Measurements from ENCODE around the gene BEGAIN. TPM values are rescaled to one million over a fixed set of nuclear protein-coding genes. Genes with fewer than 3 reads are reported as not detected.

Gene BEGAIN
- total and polyA plus RNA-seq, 2 donors (not counting 3 experiments of a cell fraction or from before 2014, with no cell fraction given), result 0.49 TPM; not detected in 1

DNA sequence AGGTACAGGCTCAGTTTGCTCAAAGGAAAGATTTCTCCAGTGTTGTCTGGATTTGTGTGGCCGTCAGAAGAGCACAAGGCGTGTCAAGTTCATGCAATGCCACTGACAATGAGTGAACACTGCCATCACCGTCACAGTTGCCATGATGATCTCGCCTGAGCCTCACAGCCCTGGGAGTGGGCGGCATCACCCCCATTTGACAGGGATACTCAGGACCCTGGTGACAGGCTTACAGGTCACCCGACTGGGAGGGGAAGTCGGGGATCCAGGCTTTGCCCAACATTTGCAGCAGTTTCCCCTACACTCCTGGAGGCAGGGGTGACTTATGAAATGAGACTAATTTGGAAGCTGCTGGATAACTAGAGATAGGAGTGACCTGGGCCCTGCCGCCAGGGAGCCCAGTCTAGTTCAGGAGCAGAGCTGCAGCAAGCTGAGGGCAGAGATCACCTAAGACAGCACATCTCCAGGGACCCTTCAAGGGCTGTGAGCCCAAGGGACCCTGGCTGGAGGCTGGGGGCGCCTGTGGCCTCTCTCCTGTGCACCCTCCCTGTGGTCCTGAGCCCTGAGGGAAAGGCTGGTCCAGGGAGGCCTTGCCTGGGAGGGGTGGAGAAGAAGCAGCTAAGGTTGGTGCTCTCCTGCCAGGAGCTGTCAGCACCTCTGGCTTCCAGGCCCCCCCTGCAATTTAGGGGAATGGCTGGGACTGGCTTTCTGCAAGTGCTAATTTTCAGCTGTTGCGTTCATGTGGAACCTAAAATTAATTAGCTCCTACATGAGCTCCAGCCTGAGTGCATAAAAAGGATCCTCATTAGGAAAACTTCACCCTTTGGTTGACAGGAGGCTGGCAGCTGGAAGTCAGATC lies 32.4 kb upstream of the BEGAIN start:
- no peaks in the 10 kb centered on the region for H3K36me3 ChIP-seq (ENCODE audit: control insufficient read depth in 2 of 2, extremely low read depth in 1 of 2, insufficient read depth in 2 of 2, low read length in 2 of 2)
- no peak overlapping the region for H2AFZ ChIP-seq (ENCODE audit: low read depth, low read length)
- DNase-seq (ENCODE audit: low read depth, low spot score) (no peak), FAIRE-seq (no peak)
- dilution Hi-C loops (cut with MboI; ENCODE audit: extremely low pct_ligation_motif_present, low sequenced_read_pairs), result no loop called here
- H3K9me3 ChIP-seq (replicated peaks; ENCODE audit: control insufficient read depth, insufficient read depth, low read length), result no peaks in the 10 kb centered on the region
- no peak overlapping the region for H3K27ac ChIP-seq (ENCODE audit: insufficient read depth, low read depth, low read length)
- BruUV-seq (replicated peaks), result no TSS peak
- no peaks in the 10 kb centered on the region for H3K9me1 ChIP-seq (replicated peaks; ENCODE audit: control insufficient read depth, extremely low read depth, insufficient read depth, low read length)
- H4K20me1 ChIP-seq (replicated peaks; ENCODE audit: control insufficient read depth, extremely low read depth, insufficient read depth, low read length), result no peaks in the 10 kb centered on the region
- no peak overlapping the region for H3K4me3 ChIP-seq (replicated peaks in 1 of 3; ENCODE audit: insufficient read depth in 1 of 3, low read depth in 1 of 3, low read length in 3 of 3)
- H3K79me2 ChIP-seq (ENCODE audit: control insufficient read depth, insufficient read depth, low read length), result no peaks in the 10 kb centered on the region
- H3K27me3 ChIP-seq (ENCODE audit: control insufficient read depth in 2 of 2, insufficient read depth in 2 of 2, low read length in 2 of 2), result peaks cover 14 to 19% of the 10 kb centered on the region in 2 experiments
- H3K4me2 ChIP-seq (ENCODE audit: insufficient read depth, low read length), result no peak overlapping the region
- no peaks in the 10 kb centered on the region for H3K4me1 ChIP-seq (ENCODE audit: control insufficient read depth, extremely low read depth, insufficient read depth, low read length)
- ChIA-PET CTCF (interaction anchor here (0.9 kb wide), 2 partner anchors 26 kb away, joined by 3 to 4 read pairs; no protein-coding TSS in a partner anchor), POLR2A (no interaction called here)
- H3K9ac ChIP-seq (replicated peaks; ENCODE audit: extremely low read depth, insufficient read depth, low read length), result no peak overlapping the region
- TF ChIP-seq POLR2A (IDR thresholded peaks at IDR 0.05; ENCODE audit: low read depth, low read length), result no peak
- TF ChIP-seq JUN (IDR thresholded peaks at IDR 0.05; ENCODE audit: borderline replicate concordance, insufficient read depth, insufficient read length, low read depth), result no peak
- TF ChIP-seq FOS (IDR thresholded peaks at IDR 0.05; ENCODE audit: borderline replicate concordance, insufficient read depth, low read length), result no peak
- TF ChIP-seq, protein P1, sequence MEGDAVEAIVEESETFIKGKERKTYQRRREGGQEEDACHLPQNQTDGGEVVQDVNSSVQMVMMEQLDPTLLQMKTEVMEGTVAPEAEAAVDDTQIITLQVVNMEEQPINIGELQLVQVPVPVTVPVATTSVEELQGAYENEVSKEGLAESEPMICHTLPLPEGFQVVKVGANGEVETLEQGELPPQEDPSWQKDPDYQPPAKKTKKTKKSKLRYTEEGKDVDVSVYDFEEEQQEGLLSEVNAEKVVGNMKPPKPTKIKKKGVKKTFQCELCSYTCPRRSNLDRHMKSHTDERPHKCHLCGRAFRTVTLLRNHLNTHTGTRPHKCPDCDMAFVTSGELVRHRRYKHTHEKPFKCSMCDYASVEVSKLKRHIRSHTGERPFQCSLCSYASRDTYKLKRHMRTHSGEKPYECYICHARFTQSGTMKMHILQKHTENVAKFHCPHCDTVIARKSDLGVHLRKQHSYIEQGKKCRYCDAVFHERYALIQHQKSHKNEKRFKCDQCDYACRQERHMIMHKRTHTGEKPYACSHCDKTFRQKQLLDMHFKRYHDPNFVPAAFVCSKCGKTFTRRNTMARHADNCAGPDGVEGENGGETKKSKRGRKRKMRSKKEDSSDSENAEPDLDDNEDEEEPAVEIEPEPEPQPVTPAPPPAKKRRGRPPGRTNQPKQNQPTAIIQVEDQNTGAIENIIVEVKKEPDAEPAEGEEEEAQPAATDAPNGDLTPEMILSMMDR (IDR thresholded peaks at IDR 0.05; ENCODE audit: extremely low read depth in 1 of 2, insufficient read depth in 1 of 2, low read depth in 1 of 2, low read length in 2 of 2), result no peak
- no peak for TF ChIP-seq GATA2 (IDR thresholded peaks at IDR 0.05; ENCODE audit: insufficient read depth, insufficient read length, low read depth, low read length)
- TF ChIP-seq POLR2AphosphoS5 (IDR thresholded peaks at IDR 0.05; ENCODE audit: insufficient read depth, low read depth, low read length), result no peak
- TF ChIP-seq MAX (IDR thresholded peaks at IDR 0.05; ENCODE audit: insufficient read depth, insufficient read length), result no peak
- TF ChIP-seq EZH2 (IDR thresholded peaks at IDR 0.05; ENCODE audit: borderline replicate concordance, low read depth, low read length, severe bottlenecking), result no peak
- no peak for TF ChIP-seq MYC (IDR thresholded peaks at IDR 0.05; ENCODE audit: low read depth, low read length)
- intact Hi-C loops (cut with micrococcal nuclease), result no loop called here
